C1 segment of cervical spinal cord (tissue), 14 donors: ENCODE measurements around the gene TAX1BP3.
"Not testable (repeated sequence)": the region's sequence is repeated elsewhere in the genome, so short reads cannot be mapped to it uniquely, and the experiment has no call there.

Source experiments
- DNase-seq, 14 donors: peaks; one replicate each; lab custom pipeline; 2025; lab: John Stamatoyannopoulos, UW

TAX1BP3 gene

GRCh38 chr17:3668279-3669084 is at the start of gene TAX1BP3, which contains the start of gene EMC6:
Gene TAX1BP3 (minus strand): TSS chr17:3668578. CDS start chr17:3668526, 52 bp downstream.
Gene EMC6 (plus strand): TSS chr17:3668812. CDS start chr17:3669147, 335 bp downstream.
- peak; percentile 82 to 100 (median 97) for DNase-seq

GRCh38 chr17:3715296-3715695 is 46.9 kb upstream of the TAX1BP3 start:
- no peak for DNase-seq

GRCh38 chr17:3712811-3713463 is 44.6 kb upstream of the TAX1BP3 start:
- no peak for DNase-seq

GRCh38 chr17:3710951-3711383 is 42.6 kb upstream of the TAX1BP3 start:
- DNase-seq: no peak

- no peak for DNase-seq
Observed at GRCh38 chr17:3708366-3708765, 40.0 kb upstream of the TAX1BP3 start.

- DNase-seq: not testable (repeated sequence)
Observed at GRCh38 chr17:3705718-3705984, 37.3 kb upstream of the TAX1BP3 start.

GRCh38 chr17:3704931-3705717 is 36.7 kb upstream of the TAX1BP3 start:
- DNase-seq: no peak

GRCh38 chr17:3702041-3702539 is 33.7 kb upstream of the TAX1BP3 start:
- DNase-seq: not testable (repeated sequence)

- DNase-seq: no peak
Observed at GRCh38 chr17:3699951-3700350, 31.6 kb upstream of the TAX1BP3 start.

- no peak for DNase-seq
Observed at GRCh38 chr17:3698139-3698538, 29.8 kb upstream of the TAX1BP3 start.

GRCh38 chr17:3697103-3697476 is 28.7 kb upstream of the TAX1BP3 start:
- DNase-seq: no peak

GRCh38 chr17:3695723-3696411 is 27.5 kb upstream of the TAX1BP3 start, which contains the start of gene P2RX5:
Gene P2RX5 (minus strand): TSS chr17:3696155. CDS start chr17:3696005, 150 bp downstream.
- peak in 1 of 14 donors; percentile 12 for DNase-seq

- no peak for DNase-seq
Observed at GRCh38 chr17:3695129-3695722, 26.8 kb upstream of the TAX1BP3 start.

GRCh38 chr17:3693829-3694231 is 25.5 kb upstream of the TAX1BP3 start:
- DNase-seq: no peak

- no peak for DNase-seq
Observed at GRCh38 chr17:3693141-3693540, 24.8 kb upstream of the TAX1BP3 start.

- DNase-seq: no peak
Observed at GRCh38 chr17:3692346-3692745, 24.0 kb upstream of the TAX1BP3 start.

GRCh38 chr17:3691617-3692067 is 23.3 kb upstream of the TAX1BP3 start:
- no peak for DNase-seq

GRCh38 chr17:3690094-3690715 is 21.8 kb upstream of the TAX1BP3 start:
- DNase-seq: no peak

GRCh38 chr17:3689262-3690093 is 21.1 kb upstream of the TAX1BP3 start:
- DNase-seq: no peak
